Neural cell (in vitro differentiated cells): ENCODE results near the gene LETM1.

Experiments used
- CTCF ChIP-seq: fragments of 450-650 bp; IDR thresholded peaks from 2 replicates; pipeline ENCODE4 v1.5.1; 2014; ENCODE audit warnings: antibody characterized with exemption, mild to moderate bottlenecking, moderate library complexity; ENCODE audit not compliant: poor library complexity, severe bottlenecking
- EP300 ChIP-seq: fragments of 450-650 bp; conservative IDR thresholded peaks from 2 replicates; pipeline ENCODE4 v1.6.1; 2014; ENCODE audit warnings: antibody characterized with exemption, mild to moderate bottlenecking, moderate library complexity; ENCODE audit not compliant: poor library complexity, severe bottlenecking
- EZH2 ChIP-seq: fragments of 200-600, 300-800 bp; shearing (Covaris generic), sonication (generic); IDR thresholded peaks from 2 replicates; pipeline ENCODE4 v1.6.1; 2014; ENCODE audit warnings: antibody characterized with exemption, low read length, borderline replicate concordance, mild to moderate bottlenecking; ENCODE audit not compliant: insufficient read depth, poor library complexity, severe bottlenecking
- MXI1 ChIP-seq: fragments of 450-650 bp; conservative IDR thresholded peaks from 2 replicates; pipeline ENCODE4 v1.6.1; 2014; ENCODE audit warnings: antibody characterized with exemption, mild to moderate bottlenecking; ENCODE audit not compliant: poor library complexity, severe bottlenecking
- POLR2AphosphoS5 ChIP-seq: IDR thresholded peaks from 2 replicates; pipeline ENCODE4 v1.6.1; 2012
- RAD21 ChIP-seq: fragments of 450-650 bp; conservative IDR thresholded peaks from 2 replicates; pipeline ENCODE4 v1.6.1; 2014; ENCODE audit warnings: antibody characterized with exemption, mild to moderate bottlenecking, moderate library complexity
- SMC3 ChIP-seq: fragments of 450-650 bp; conservative IDR thresholded peaks from 2 replicates; pipeline ENCODE4 v1.6.1; 2014; ENCODE audit warnings: antibody characterized with exemption, mild to moderate bottlenecking, moderate library complexity; ENCODE audit not compliant: poor library complexity
- TAF1 ChIP-seq: IDR thresholded peaks from 2 replicates; pipeline ENCODE4 v1.6.1; 2012; ENCODE audit warnings: low read depth

- no peak for TF ChIP-seq CTCF
- TF ChIP-seq MXI1: no peak
- no peak for TF ChIP-seq SMC3
- no peak for TF ChIP-seq EP300
- TF ChIP-seq EZH2: no peak
- no peak for TF ChIP-seq POLR2AphosphoS5
- TF ChIP-seq RAD21: no peak
- no peak for TF ChIP-seq TAF1
Observed at GRCh38 chr4:1869530-1870327, 13.8 kb upstream of the LETM1 start.
